NCI-H2081 (cell line): ENCODE results near the gene OSGEP.

Source experiments
- DNase-seq, 2 experiments: peaks; one replicate each; lab custom pipeline; 2025; lab: John Stamatoyannopoulos, UW

OSGEP gene

DNA sequence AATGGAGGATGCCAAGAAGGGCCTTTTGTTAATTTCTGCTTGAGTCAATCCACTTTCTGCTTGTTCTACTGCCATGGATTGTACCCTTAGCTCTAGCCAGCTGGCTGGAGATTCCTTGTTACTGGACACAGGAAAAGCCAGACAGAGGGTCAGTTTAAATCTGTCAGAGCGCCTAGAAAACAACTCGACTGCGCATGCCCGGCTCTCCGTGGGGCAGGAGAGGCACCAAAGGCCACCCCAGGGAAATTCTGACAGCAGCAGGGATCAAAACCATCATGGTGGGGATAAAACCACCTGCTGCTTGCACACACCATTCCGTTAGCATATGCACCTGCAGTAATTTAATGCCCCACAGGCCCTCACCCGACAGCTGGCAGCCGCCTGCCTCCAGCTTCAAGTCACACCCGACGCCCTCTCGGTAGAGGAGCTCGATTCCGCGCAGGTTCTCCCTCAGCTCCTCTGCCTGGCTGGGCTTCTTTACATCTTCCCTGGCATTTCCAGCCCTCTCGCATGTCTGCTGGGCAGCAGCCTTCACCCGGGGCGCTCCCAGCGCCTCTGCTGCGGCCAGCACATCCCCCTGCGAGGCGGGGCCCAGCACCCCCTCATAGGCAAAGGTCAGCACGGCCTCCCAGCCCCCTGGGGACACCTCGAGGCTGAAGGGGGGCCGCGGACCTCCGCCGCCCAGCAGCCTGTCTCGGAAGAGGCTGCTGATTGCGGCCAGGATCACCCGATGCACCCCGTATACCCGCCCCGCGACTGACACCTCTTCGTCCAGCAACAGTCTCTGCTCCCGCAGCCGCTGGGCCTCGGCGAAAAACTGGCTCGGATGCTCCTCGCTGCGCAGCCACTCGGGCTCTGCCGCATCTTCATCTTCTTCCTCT lies 19.7 kb downstream of the OSGEP start:
- no peak for DNase-seq

DNA sequence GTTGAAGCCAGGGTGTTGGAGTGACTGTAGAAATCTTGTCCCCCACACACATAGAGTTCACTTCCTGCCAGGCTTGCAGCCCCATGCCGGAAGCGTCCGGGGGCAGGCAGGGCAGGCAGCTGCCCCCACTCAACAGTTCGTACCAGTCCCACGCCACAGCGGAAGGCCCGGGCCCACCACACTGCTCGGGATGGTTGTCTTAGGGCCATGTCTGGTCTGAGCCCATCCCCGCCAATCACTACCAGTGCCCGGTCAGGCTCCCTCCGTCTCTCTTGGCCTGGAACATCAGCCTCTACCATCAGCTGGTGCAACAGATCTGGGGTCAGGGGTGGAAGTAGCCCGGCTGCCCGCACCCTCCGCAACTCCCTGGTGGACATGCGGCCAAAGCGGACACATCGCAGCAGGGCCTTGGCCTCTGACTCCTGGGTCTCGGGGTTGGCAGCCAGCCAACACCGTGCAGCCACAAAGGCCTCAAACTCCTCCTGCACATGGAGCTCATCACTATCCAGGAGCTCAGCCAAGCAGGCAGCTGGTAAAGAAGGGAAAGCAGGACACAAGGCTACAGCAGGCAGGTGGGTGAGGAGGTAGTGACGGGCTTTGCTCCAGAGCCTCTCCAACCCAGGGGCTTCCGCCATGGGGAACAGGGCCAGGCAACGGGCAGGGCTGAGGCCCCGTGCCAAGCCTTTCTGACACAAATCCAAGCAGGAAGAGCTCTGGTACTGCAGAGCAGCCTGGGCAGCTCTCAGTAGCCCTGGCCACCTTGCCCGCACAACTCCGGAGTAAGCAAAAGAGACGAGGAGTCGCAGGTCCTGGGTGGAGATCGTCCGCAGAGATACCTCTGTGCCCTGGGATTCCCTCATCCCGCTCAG lies 24.6 kb downstream of the OSGEP start:
- DNase-seq = no peak

DNA sequence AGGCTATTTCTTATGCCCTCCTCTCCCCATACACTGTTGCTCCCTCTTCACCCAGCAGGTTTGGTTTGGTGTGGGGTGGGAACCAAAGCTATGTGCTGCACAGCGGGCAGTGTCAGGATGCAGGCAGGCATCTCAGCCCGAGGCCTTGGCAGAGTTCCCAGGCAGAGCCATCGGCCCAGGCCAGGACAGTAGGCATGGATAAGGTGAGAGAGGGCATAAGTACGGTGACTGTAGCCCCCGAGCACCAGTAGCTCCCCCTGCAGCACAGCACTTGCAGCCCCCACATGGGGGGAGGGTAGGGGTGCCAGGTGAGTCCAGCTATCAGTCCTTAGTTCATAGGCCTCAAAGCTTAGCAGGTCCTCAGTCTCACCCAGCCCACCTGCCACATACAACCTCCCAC lies 25.8 kb downstream of the OSGEP start:
- no peak for DNase-seq

DNA sequence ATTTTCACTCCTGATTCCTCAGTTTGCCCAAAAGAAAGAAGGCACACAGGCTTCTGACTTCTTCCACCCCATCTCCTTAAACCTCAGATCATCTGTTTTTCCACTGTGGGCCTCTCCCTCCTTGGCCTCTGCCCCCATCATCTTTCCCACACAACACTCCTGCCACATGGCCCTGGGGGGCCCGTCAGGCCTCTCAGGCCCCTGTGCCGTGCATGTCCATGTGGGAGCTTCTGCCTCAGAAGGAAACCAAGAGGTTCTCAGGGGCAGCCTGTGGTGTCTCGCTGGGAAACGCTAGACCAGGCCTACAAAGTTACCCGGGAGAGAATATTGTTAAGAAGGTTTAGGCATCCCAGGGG lies 26.6 kb downstream of the OSGEP start:
- DNase-seq = no peak

DNA sequence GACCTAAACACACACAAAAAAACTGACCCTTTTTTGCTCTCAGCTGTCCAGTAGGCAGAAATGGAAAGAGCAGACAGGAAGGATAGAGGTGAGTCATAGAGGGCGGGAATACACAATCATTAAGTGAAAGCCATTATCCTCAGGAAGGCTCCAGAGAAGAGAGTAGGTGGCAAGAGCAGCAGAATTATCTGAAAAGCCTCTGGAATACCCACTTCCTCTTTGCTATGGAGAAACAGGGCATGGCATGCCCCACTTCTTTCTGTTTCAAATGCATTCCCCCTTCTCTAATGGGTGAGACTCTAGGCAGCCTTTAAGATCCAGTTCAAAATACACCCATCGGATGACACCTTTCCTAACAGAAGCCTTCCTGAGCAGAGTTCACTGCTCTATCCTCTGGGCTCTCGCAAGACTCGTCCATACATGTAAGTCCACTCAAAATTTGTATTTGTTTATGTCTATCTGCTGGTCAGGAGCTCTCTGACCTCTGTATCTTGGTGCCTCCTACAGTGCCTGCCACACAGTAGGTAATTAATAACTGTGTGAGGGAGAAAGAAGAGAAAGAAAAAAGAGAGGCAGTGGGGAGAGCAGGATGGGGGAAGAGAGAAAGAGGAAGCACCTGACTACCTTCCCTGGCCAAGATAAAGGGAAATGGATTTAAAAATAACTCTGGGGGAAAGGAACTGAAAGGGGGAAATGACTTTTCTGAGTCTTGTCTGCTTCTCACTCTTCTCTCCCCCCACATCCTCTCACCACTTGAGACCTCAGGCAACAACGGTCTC lies 27.2 kb downstream of the OSGEP start:
- DNase-seq = peak in 1 of 2 experiments; percentile 6

DNA sequence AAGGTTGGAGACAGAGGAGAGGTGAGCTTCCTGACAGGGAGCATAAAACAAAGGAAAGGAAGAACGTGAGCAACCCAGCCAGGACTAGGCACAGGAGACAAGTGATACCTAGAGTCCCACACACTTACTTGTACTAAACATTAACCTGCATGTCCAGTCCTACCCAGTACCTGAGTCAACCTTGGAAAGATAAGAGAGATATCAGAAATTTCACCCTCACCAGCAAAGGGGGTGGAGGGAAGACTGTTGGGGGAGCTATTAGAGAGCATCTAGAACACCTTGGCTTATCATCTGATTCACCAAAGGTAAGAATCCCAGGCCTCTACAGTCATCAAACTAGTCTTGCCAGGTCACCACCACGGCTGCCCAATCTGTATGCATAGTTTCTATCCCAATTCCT lies 29.8 kb downstream of the OSGEP start:
- no peak for DNase-seq

DNA sequence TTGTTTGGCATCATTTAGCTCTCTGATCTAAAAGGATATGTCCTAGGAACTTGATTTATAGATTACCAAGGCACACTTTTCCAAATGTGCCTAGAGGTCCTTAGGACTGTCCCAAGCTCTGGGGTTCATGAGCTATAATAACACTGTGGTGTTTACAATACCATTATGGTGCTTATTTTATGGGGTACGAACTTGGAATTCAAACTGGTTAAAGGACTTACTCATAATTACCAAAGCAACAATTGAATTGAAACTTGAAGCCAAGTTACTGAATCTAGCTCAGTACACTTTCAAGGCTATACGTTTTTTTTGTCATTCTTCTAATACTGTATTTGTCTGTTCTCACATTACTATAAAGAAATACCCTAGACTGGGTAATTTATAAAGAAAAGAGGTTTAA lies 31.7 kb downstream of the OSGEP start:
- DNase-seq = no peak

DNA sequence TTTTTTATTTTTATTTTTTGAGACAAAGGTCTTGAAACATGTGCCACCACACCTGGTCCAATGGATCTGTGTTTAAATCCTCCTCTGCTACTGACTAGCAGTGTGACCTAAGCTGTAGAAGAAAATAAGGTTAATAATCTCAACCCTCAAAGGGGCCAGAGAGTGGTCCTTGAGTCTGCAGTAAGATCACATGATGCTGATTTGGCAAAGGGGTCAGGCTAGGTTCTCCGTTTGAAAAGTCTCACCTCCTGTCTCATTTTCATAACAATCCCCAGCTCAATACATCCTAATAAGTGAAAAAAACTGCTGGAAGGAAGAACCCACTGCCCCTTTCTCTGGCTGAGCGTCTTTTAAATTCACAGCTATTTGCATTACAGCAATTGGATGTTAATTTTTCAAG lies 33.3 kb downstream of the OSGEP start:
- DNase-seq = no peak

DNA sequence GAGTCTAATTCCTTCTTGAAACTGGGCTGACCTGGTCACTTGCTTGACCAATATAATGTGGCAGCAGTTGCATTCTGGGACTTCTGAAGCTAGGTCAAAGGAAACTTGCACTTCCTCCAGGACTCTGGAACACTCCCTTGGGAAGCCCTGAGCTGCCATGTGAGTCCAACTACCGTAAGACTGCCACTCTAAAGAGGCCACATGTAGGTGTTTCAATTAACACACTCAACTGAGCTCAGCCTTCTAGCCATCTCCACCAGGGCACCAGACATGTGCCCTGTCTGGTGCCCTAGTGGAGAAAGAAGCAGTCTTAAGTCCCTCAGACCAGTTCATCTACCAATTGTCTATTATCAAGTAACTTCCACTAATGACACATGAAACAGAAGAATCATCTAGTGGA lies 35.2 kb downstream of the OSGEP start:
- DNase-seq = no peak

DNA sequence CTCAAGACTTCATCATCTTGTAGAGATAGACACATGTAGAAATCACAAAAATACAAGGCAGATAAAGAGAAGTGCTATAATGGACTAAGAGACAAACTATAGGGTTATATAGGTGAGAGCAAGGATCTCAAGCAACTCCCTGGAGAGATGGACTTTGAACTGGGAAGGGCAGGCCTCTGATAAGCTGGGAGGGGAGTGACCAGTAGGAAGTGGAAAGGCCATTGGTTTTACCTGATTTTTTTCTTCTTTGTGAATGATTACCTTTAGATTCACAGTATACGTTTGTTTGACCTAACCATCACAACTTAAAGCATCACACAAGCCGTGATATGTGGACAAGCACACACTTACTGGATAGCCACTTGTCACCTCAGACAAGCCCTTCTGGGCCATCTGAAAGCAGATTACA lies 36.1 kb downstream of the OSGEP start:
- DNase-seq = no peak

DNA sequence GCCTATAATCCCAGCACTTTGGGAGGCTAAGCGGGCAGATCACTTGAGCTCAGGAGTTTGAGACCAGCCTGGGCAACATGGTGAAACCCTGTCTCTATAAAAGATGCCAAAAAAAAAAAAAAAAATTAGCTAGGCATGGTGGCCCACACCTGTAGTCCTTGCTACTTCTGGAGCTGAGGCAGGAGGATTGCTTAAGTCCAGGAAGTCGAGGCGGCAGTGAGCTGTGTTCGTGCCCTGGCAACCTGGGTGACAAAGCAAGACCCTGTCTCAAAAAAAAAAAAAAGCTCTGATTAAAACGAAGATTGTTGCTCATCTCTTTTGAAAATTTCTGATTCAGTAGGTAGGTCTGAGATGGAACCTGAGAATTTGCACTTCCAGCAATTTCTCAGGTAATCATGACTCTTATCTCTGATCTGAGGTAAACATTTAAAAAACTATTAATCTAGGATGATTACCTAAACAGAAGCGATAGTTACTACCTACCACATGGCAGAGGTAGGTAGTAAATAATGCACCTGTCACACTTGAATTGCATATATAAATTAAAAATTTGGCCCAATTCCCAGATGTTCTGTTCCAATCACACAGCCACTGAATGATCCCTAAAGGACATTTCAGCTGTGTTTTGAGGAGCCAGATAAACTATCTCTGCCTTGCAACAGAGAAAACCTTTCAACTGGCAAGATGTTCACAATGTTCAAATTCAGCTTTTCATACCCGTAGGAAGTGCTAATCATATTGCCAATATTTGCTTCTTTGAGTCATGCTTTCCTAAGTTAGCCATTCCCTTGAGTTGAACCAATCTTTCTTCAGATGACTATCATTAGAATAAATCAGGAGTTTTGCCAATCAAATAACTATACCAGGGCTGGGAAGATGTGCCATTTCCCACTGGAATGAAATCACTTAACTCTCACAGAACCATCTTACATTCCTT lies 37.1 kb downstream of the OSGEP start:
- DNase-seq = peak; percentile 29 to 61

DNA sequence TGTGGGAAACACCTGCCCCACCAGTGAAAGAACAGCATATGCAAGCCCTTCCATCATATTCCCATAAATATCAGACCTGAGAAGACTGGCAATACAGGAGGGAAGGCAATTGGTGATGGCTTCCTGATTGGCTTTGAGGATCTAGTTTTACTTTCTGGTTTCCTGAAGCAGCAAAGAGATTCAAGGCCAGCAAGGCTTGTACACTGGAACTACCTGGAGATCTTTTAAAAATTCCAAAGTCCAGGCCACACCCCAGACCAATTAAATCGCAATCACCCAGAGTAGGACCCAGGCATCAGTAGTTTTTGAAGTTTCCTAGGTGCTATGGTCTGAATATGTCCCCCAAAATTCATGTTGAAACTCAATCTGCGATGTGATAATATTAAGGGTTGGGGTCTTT lies 38.4 kb downstream of the OSGEP start:
- DNase-seq = no peak

DNA sequence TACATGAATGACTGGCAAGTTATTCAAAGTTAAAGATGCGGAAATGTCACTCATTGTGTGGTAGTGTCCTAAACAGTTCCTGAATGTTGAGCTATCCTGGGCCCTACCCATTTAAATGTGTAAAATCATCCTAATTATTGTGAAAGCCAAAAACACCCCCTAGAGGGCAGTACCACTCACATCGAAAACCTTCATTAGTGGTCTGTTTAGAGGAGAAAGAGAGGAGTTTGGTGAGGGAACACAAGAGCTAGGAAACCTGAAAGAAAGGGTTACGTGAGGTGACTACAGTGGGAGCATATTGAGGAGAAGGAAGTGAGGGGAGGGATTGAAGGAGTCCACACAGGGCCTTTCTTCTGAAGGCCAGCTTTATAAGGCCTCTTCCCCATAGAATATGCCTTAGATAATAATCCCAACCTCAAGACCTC lies 38.8 kb downstream of the OSGEP start:
- DNase-seq = peak; percentile 16 to 52

DNA sequence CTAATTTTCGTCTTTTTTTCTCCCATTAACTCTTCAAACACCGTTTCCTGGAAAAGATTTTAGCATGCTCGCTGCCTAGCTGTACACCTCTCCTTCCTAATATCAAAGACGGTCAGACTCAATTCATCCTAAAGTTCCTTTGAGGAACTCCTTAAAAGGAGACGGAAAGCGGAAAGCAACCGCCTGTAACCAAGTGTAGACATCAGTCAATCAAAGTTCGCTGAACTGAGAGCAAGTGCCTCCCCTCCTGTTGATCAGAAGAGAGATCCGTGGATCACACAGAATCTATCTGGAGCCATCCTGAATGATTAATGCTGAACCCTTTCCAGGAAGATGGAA lies 40.9 kb downstream of the OSGEP start:
- no peak for DNase-seq

DNA sequence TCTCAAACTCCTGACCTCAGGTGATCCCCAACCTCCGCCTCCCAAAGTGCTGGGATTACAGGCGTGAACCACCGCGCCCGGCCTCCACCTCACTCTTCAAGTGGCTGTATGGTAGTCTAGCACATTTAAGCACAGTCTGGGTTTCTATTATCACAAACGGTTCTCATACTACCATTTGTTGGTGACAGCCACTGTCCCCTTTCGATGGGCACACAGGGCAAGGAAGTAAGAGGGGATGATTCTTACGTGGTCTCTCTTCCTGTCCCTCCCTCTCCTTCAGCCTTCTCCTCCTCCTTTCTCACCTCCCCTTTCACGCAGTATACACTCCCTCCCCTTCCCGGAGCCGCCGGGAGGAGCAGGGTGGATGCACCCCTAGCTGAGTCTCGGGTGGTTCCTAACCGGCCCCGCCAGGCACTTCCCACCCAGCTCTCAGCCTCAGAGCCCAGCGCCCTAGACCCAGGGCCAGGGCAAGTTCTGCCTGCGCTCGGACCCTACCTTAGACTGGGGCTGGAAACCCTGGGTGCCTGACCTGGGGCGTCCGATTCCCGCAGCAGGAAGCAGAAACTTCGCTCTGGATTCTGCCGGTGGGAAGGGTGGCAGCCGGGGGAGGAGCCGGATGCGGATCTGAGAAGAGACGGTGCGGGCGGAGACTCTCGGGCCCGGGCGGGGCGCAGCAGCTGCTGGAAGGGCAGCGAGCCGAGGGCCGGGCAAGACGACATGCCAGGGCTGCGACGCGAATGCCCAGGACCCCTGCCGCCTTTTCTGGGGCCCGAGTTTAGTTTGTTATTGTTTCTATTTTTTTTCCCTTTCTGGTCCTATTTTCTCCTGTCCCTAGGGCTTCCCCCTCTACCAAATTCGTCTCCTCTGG lies 41.5 kb downstream of the OSGEP start, which contains the start of gene TEP1:
TEP1 (minus strand) TSS at position 626 of the 868 bp plus-strand sequence. CDS start 5,062 bp downstream, outside the sequence.
- DNase-seq = peak; percentile 77 to 79

DNA sequence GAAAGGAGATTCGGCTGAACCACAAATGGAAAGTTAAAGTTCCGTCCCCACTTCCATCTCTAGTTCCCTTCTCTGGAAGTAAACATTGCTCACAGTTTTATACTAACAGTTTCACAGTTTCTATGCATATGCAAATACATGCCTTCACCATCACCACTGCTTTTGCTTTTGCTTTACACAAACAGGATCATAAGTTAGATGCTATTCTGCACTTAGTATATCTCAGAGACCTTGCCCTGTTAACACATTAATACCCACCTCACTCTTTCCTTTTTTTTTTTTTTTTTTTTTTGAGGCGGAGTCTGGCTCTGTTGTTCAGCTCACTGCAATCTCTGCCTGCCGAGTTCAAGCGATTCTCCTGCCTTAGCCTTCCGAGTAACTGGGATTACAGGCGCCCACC lies 42.2 kb downstream of the OSGEP start:
- DNase-seq = no peak

DNA sequence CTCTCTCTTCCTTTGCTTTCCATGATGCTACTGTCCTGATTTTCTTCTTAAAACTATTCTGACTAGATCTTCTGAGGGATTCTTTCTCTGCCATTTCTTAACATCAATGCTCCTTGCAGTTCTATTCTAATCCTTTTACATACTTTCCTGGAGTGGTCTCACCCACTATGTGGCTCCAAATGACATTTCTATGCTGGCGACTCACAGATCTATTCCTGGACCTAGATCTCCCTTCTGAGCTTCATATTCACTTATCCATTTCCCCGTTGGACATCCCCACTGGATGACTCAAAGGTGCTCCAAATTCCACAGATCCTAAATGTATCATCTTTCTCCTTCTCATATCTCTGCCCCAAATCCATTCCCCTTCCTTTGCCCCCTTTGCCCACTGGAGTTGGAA lies 45.4 kb downstream of the OSGEP start:
- no peak for DNase-seq

DNA sequence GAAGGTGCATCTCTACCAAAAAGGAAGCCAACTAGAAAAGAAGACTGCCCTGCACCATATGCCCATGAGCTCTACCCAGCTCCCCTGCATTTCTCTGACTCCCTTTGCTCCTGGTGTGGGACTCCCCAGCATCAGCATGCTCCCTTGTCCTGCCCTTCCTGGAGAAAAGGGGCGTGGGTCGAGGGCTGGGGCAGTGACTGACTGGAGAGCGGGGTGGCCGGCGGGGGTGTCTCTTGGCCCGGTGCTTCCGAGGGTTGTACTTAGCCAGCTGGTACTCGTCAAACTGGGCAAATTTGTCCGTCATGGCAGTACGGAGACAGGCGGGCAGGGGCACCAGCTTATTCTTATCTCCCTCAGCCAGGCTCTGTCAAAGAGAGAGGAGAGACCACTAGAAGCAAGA lies 51.1 kb downstream of the OSGEP start:
- DNase-seq = no peak

DNA sequence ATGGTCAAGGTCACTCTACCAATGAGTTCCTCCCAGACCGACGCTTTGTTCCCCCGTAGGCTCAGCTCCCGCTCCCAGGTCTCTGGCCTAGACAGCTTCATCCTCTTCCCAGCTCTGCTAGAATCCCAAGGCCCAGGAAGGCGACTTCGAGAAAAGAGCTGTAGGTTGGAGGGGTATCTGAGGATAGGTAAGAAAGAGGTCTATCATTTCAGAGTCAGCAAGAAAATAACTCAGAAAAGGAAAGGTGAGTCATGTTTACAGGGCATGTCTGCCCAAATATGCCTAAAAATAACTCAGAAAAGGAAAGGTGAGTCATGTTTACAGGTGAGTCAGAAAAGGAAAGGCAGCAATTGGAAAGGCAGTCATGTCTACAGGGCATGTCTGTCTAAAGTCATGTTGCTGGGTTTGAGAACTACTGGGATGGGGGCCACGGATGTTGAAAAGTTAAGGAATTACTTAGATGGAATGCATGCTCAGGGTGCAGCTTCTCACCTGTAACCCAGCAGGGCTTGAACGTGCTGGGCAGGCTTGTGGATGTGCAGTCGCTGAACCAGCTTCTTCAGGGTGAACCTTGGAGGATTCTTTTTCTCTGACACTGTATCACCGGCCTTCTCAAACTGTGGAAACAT lies 53.5 kb downstream of the OSGEP start:
- no peak for DNase-seq

DNA sequence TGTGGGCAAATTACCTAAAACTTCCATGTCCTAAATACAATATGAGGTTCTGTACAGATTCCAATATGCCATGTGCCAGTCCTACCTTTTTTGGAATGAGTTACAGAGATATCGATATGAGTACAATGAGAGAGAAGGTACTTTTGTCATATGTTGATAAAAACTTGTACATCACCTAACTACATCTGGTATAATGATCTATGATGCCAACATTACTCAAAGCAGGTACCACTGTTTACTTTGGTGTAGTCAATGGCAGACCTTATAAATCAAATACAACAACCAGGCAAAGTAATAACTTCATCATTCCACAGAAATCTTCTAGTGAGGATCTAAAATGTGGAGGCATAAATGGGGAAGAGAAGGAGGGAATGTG lies 54.0 kb downstream of the OSGEP start:
- no peak for DNase-seq
